NCI-H1694 (cell line): ENCODE data around the gene PLEKHB1.

ENCODE experiments used
- DNase-seq: peaks from one replicate; lab custom pipeline; 2025; lab: John Stamatoyannopoulos, UW

PLEKHB1 gene

GRCh38 chr11:73680687-73681086, 34.3 kb downstream of the PLEKHB1 start:
- DNase-seq, result no peak

GRCh38 chr11:73693899-73694525, 47.6 kb downstream of the PLEKHB1 start:
- no peak for DNase-seq

- no peak for DNase-seq
Measured at GRCh38 chr11:73705053-73705452, 58.7 kb downstream of the PLEKHB1 start.

GRCh38 chr11:73710964-73711363, 64.6 kb downstream of the PLEKHB1 start:
- DNase-seq, result no peak
